OCI-LY1 (cell line): ENCODE results near the gene PCK2.

ENCODE experiments used
- H2AFZ ChIP-seq: fragments of 200-600 bp; sonication (generic), shearing (Covaris generic); 2 replicates; pipeline ENCODE4 v1.6.0; 2014; ENCODE audit warnings: antibody characterized with exemption, mild to moderate bottlenecking, low read length
- H3F3A ChIP-seq: fragments of 200-600 bp; sonication (generic), shearing (Covaris generic); 2 replicates; pipeline ENCODE4 v1.6.0; 2014; ENCODE audit warnings: mild to moderate bottlenecking, antibody characterized with exemption, low read length, moderate library complexity; ENCODE audit not compliant: insufficient read depth
- H3K27ac ChIP-seq: fragments of 200-600 bp; sonication (generic); 2 replicates; pipeline ENCODE4 v1.5.1; 2014; ENCODE audit warnings: low read length, mixed run types, mild to moderate bottlenecking, low read depth; ENCODE audit not compliant: poor library complexity, severe bottlenecking
- H3K27me3 ChIP-seq: fragments of 200-600 bp; sonication (generic); 2 replicates; pipeline ENCODE4 v1.6.0; 2014; ENCODE audit warnings: antibody characterized with exemption, mild to moderate bottlenecking, low read length, moderate library complexity; ENCODE audit not compliant: insufficient read depth
- H3K36me3 ChIP-seq: fragments of 200-600 bp; sonication (generic); 2 replicates; pipeline ENCODE4 v1.6.1; 2014; ENCODE audit warnings: mild to moderate bottlenecking, antibody characterized with exemption, low read length, moderate library complexity, mixed read lengths; ENCODE audit not compliant: insufficient read depth
- H3K4me1 ChIP-seq: fragments of 200-600 bp; sonication (generic); 2 replicates; pipeline ENCODE4 v1.5.1; 2014; ENCODE audit warnings: mild to moderate bottlenecking, low read length, moderate library complexity; ENCODE audit not compliant: insufficient read depth, severe bottlenecking
- H3K4me2 ChIP-seq: fragments of 200-600 bp; sonication (generic), shearing (Covaris generic); 2 replicates; pipeline ENCODE4 v1.6.1; 2014; ENCODE audit warnings: low read length
- H3K4me3 ChIP-seq: fragments of 200-600 bp; sonication (generic); 2 replicates; pipeline ENCODE4 v1.5.1; 2014; ENCODE audit warnings: low read length, low read depth, mild to moderate bottlenecking, mixed read lengths; ENCODE audit not compliant: poor library complexity, severe bottlenecking
- H3K79me2 ChIP-seq: fragments of 200-600 bp; shearing (Covaris generic); 2 replicates; pipeline ENCODE4 v1.6.1; 2016; ENCODE audit warnings: mixed run types, low read length, mixed read lengths; ENCODE audit not compliant: insufficient read depth
- H3K9ac ChIP-seq: fragments of 200-600 bp; sonication (generic), shearing (Covaris generic); 2 replicates; pipeline ENCODE4 v1.6.1; 2014; ENCODE audit warnings: mild to moderate bottlenecking, low read length, mixed read lengths
- H3K9me2 ChIP-seq: fragments of 200-600 bp; sonication (generic), shearing (Covaris generic); 2 replicates; pipeline ENCODE4 v1.6.1; 2014; ENCODE audit warnings: low read depth, mild to moderate bottlenecking, low read length, mixed read lengths
- H3K9me3 ChIP-seq: fragments of 200-600 bp; shearing (Covaris generic); 2 replicates; pipeline ENCODE4 v1.6.1; 2014; ENCODE audit warnings: low read length, mixed read lengths
- H4K20me1 ChIP-seq: fragments of 200-600 bp; sonication (generic), shearing (Covaris generic); 2 replicates; pipeline ENCODE4 v1.6.0; 2016; ENCODE audit warnings: mild to moderate bottlenecking, low read length; ENCODE audit not compliant: insufficient read depth
- CTCF ChIP-seq: fragments of 200-600 bp; sonication (generic), shearing (Covaris generic); IDR thresholded peaks from 2 replicates; pipeline ENCODE4 v1.5.1; 2017; ENCODE audit warnings: mild to moderate bottlenecking, antibody characterized with exemption, low read length, moderate library complexity, mixed read lengths
- EZH2 ChIP-seq: fragments of 200-600 bp; sonication (generic), shearing (Covaris generic); IDR thresholded peaks from 2 replicates; pipeline ENCODE4 v1.8.0; 2017; ENCODE audit warnings: borderline replicate concordance, mixed run types, mild to moderate bottlenecking, antibody characterized with exemption, low read length, moderate library complexity, mixed read lengths

Gene PCK2

GRCh38 chr14:24151404-24152080, 57.4 kb downstream of the PCK2 start:
- H3K9me3 ChIP-seq = no peaks in the 10 kb centered on the region
- H3K36me3 ChIP-seq = peaks cover 56% of the 10 kb centered on the region
- no peaks in the 10 kb centered on the region for H3F3A ChIP-seq
- H3K27ac ChIP-seq = no peak overlapping the region
- TF ChIP-seq CTCF (no peak), EZH2 (no peak)
- no peaks in the 10 kb centered on the region for H4K20me1 ChIP-seq
- H3K9ac ChIP-seq = no peak overlapping the region
- peaks cover 12% of the 10 kb centered on the region for H3K4me1 ChIP-seq
- H3K4me3 ChIP-seq = no peak overlapping the region
- H3K79me2 ChIP-seq = no peaks in the 10 kb centered on the region; the same call in 1 of the 2 replicates
- H3K9me2 ChIP-seq = no peaks in the 10 kb centered on the region
- no peak overlapping the region for H2AFZ ChIP-seq
- H3K27me3 ChIP-seq = no peaks in the 10 kb centered on the region
- H3K4me2 ChIP-seq = no peak overlapping the region
